Stimulated activated CD4-positive, alpha-beta T cell treated with anti-CD3 and anti-CD28 coated beads, Interleukin-1b, Interleukin-23, amount 100 ng/mL, for 1 hour (primary cell): ENCODE results near the gene NT5DC3.
"Not testable (repeated sequence)": the region's sequence is repeated elsewhere in the genome, so short reads cannot be mapped to it uniquely, and the experiment has no call there.

Experiments used
- DNase-seq, 2 donors: peaks; one replicate each; pipeline ENCODE4 v3.0.0-alpha.2; 2020; ENCODE audit warnings: low read depth in 2 of 2

Gene NT5DC3

GRCh38 chr12:103810111-103810510, 30.9 kb downstream of the NT5DC3 start:
- DNase-seq = no peak

DNA sequence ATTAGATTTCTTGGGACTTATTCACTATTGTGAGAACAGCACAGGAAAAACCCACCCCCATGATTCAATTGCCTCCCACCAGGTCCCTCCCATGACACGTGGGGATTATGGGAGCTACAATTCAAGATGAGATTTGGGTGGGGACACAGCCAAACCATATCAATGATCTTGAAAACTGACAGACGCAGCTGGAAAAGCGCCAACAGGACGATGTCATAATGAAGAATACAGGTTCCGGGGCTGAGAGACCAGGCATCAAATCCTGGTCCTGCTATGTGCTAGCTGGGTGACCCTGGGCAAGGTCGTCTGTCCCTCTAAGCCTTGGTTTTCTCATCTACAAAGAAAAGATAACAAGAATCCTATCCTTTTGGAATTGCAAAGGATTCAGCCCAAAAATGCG, 31.4 kb downstream of the NT5DC3 start:
- DNase-seq = not testable (repeated sequence)

- no peak for DNase-seq
These were observed 31.9 kb downstream of the NT5DC3 start for GRCh38 chr12:103809154-103809553.

DNA sequence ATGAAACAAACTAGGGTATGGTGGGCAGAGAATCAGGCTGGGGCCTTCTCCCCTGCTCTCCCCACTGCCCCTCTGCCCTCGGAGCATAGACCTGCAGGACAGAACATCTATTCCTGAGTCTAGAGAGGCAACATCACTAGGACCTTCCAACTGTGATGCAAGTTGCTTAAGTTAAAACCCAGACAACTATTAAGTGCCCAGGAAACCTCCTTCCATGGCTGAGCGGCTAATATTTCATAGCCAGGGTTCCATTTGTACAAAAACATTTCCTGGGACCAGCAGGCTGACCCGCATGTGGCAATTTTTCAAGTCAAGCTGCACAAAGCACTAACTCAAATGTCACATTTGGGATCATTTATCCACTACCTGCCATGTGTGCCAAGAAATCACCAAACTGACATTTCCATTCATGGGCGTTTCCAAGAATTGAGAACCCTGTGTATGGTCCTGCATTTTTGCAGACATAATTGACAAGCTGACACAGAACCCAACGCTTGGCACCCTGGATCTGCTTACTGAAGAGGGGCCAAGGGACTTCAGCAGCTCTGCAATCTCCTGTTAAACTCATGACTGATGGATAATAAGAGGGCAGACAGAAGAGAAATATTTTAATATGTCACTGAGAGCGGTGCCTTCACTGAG, 32.7 kb downstream of the NT5DC3 start:
- no peak for DNase-seq

DNA sequence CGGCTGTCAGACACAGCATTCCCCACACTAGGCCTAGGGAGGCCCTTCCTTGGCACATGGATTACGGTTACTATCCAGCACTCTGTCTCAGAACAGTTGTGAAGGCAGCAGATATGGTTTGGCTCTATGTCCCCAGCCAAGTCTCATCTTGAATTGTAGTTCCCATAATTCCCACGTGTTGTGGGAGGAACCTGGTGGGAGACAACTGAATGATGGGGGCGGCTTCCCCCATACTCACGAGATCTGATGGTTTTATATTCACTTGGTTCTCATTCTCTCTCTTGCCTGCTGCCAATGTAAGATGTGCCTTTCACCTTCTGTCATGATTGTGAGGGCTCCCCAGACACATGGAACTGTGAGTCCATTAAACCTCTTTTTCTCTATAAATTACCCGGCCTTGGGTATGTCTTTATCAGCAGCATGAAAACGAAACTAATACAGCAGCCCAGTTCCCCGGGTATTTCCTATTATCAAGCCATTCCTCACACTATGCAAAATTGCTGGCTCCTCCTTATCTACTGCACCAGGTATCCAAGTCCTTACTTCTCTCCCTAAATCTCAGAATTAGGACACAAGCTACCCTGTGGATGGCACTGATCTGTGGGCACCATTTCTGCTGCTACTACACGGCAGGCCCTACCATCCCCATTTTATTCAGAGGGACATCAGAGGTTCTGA, 33.3 kb downstream of the NT5DC3 start:
- DNase-seq = no peak

DNA sequence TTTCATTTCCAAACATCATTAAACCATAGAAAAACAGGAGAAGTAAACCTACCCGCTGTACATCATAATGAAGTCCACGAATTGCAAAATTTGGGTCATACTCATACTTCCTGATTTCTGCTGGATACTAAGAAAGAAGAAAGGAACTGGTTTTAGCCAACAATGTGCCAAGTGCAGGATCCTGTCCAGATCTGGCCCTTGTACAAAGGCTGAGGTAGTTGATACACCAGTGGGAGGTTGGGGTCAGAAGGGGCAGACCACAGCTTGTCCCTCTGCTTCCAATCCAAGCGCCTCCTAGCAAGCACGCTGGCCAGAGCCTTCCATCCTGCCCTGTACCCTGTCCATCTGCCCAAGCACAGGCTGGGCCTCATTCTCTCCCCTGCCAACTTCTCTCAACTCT, 34.2 kb downstream of the NT5DC3 start:
- DNase-seq = no peak

- DNase-seq = no peak
These were observed 35.2 kb downstream of the NT5DC3 start for GRCh38 chr12:103805655-103806360.

DNA sequence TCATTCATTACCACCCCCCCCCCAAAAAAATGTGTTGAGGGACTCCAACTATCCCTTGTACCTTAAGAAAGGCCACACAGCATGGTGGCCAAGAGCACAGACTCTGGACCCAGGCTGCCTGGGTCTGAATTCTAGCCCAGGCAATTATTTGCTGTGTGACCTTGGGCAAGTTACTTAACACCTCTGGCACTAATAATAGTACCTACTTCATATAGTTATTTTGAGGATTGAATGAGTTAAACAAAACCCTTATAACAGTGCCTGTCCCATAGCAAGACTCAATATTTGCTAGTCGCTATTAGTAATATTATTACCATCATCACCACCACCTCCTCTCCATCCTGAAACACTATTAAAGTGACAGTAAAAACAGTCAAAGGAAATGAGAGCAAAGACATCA, 37.2 kb downstream of the NT5DC3 start:
- no peak for DNase-seq

DNA sequence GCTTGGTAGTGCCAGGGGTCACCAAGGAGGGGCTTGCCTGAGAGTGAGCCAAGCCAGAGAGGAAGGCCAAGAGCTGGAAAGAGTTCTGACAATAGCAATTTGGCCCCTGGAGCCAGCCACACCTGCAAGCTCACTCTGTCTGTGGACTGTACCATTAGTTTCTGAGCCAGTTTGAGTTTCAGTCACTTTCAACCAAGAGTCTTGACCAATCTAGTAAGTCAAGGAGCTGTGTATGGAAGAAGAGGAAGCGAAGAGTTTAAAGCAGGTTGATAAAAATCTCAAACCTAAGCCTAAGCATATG, 38.5 kb downstream of the NT5DC3 start:
- no peak for DNase-seq

DNA sequence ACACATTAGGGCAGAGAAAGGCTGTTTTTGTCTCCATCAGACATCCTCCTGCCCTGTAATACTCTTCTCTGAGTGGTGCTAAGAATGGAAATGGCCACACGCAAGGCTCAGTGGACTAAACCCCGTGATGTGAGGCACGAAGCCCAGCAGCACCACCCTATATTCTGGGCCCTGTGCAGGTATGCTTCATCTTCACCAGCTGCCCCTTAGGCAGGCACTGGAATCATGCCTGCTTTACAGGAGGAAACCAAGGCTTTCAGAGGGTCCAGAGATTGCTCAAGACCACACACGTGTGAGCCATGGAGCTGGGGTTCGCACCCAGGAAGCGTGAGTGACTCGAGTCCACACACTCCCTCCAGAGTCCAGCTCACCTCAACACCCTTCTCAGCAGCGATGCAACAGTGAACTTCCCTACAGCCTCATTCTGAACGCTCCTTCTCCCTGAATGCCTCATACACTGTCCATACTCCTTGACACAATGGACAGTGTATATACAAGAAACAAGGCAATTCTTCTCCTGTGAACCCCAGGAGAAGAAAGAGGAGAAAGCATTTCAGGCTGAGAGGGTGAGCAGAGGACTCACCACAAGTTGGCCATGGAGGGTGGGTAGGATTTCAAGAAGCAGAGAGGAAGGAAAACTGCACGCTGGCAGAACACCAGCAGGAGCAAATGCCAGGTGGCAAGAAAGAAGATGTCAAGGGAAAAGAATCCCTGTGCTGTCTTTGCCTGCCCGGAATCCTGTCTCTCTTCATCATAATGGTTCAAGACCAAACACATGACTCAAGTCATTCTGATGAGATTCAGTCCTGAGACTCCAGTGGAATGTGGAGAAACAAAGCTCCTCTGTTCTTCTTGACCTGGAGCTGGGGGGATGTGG, 39.1 kb downstream of the NT5DC3 start:
- DNase-seq = no peak

DNA sequence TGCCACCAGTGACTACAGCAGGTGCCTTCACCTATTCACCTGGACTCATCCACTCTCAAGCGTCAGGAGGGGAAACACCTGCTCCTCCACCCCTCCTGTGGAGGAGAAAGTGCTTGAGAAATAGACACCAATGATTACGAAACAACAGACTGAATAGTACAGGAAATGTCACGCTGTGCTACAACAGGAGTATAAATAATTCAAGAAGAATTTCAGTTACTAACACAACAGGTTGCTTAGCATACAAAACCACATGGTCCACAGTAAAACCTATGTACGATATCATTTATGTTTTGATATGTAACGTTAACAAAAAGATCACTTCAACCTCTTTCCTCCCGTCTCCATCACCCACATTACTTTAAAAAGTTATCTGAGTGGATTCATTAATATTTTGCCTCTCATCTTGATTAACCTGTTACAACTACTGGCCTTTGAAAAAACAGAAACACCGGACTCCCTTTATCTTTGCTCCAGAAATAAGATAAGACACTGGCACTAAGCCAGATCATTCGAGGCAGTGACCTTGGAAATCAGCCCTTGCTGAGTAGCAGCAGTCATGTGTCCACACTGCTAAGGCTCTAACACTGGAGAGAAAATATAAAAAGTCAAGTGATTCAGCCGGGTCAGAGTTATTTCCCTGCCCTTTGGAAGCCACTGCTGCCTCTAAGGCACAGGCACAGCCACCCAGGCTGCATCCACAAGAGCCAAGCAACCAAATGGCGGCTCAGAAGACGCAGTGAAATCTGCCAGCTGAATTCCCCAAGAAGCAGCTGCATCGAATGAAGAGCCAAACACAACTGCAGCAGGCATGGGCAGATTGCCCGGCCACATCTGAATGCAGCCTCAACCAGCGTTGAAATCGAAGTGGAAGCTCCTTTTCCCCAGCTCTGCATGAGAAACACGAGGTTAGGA, 40.9 kb downstream of the NT5DC3 start:
- no peak for DNase-seq

DNA sequence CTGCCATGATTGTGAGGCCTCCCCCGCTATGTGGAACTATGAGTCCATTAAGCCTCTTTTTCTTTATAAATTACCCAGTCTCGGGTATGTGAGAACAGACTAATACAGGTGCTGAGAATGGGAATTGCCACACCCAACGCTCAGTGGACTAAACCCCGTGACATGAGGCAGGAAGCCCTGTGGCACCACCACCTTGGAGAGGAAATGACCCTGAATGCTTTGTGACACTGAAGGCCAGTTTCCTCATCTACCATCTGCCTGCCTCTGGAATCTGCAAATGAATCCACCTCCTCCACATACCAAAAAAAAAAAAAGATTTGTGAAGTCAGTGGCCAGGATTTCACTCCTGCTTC, 41.6 kb downstream of the NT5DC3 start:
- DNase-seq = no peak

- DNase-seq = no peak
These were observed 42.4 kb downstream of the NT5DC3 start for GRCh38 chr12:103798586-103798985.

DNA sequence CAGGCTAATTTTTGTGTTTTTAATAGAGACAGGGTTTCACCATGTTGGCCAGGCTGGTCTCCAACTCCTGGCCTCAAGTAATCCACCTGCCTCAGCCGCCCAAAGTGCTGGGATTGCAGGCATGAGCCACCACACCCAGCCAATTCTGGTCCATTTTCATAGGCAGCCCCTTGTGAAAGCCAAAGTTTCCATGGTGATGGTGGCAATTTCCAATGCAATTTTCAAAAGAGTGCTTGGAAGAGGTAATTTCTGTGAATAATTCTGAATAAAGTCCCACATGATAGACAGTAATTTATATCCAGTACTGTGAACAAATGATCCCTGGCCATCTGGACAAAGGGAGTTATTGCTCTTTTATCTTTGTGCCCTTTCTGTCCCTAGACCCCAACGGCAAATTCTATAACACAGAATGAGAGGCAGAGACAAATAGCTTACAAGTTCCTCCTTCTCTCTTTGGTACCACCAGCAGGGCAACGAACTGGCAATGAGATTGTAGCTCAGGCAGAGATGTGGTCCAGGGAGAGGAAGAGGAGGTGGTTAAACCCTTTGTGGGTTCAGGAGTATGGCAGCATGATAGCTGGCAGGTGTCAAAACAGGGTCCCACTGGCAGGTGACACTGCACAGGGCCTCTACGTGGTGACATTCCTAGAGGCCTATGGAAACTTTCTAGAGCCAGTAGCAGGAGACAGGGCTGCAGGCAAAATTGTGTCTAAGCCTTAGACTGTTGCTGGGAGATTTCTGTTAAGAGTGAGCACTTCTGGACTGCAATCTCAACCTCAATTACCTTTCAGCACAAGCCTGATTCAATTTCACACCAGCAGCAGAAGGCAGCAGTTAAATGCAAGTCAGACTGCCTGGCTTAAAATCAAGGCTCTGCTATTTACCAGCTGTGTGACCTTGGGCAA, 46.5 kb downstream of the NT5DC3 start:
- DNase-seq = no peak

DNA sequence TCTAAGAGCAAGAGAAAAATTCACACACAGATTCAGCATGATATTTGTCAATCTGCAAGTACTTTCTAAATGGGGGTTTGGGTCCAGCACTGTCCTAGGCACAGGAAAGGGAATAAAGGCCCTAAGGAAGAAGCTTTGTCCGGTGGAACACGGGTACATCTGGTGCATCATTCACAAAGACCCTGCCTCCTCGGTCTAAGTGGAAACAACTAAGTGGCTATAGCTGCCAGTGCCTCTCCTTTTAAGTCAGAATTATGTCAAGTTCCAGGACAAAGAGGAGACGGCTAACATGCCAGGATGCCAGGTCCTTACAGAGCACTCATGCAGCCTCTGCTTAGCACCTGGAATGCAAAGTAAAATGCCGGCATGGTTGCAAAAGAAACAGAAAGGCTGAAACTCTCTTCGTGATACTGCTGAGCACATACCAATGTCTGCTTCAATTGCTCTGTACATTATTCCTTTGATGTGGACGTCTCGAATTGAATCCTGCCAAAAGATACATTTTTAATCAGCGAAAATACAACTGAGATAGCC, 47.5 kb downstream of the NT5DC3 start:
- DNase-seq = no peak

DNA sequence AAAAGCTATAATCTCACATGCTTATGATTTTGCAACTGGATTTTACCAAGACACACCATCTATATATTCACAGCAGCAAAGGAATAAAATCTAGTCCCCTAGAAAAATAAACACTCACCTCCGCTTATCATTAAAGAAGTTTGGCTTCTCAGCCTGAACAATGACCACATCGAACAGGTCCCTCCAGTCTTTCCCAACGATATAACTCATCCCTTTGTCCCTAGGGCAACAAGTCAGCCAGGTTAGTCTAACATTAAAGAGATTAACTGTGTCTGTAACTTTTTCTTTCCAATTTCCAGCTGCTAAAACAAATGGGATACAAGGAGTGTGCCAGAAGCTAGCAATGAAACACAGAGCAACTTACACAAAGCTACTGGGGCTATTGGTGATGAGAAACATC, 48.0 kb downstream of the NT5DC3 start:
- no peak for DNase-seq

DNA sequence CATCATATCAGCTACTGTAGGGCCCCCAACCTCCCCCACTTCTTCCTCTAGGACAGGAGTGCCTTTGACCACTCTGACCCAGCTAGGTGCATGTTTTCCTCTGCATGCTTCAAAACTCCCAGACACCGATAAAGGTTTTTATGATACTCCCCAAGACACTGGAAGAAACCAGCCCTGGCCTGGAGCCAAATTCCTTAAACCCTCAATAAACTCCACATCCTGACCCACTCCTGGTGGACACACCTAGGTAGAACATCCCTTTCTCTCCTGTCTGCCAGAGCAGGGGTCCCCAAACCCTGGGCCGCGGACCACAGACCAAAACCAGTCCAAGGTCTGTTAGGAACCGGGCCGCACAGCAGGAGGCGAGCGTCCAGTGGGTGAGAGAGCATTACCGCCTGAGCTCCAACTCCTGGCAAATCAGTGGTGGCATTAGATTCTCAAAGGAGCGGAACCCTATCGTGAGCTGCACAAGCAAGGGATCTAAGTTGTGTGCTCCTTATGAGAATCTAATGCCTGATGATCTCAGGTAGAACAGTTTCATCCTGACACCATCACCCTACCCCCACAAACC, 49.6 kb downstream of the NT5DC3 start:
- DNase-seq = no peak

- DNase-seq = no peak
These were observed 54.8 kb downstream of the NT5DC3 start for GRCh38 chr12:103786201-103786600.

GRCh38 chr12:103785243-103786031, 55.6 kb downstream of the NT5DC3 start:
- no peak for DNase-seq
